WTC11 (cell line): ENCODE results near the gene DOP1A. TPM values are rescaled to one million over a fixed set of nuclear protein-coding genes. Genes with fewer than 3 reads are reported as not detected.

Experiments used
- ATAC-seq: fragments of 200-7000 bp; cut with Tn5 transposase; 2 replicates; pipeline ENCODE4 v1.10.0; 2021; ENCODE audit warnings: mild to moderate bottlenecking, moderate library complexity
- CTCF ChIA-PET: fragments of 300-600 bp; sonication (Branson Sonifier 250); formaldehyde crosslinking; loops from one replicate; lab custom pipeline; 2021; ENCODE audit warnings: antibody characterized with exemption; lab: Charles Lee
- POLR2A ChIA-PET: fragments of 350-600 bp; sonication (Branson Sonifier 250); formaldehyde crosslinking; loops from one replicate; lab custom pipeline; 2021; ENCODE audit warnings: antibody characterized with exemption; lab: Charles Lee
- DNase-seq: peaks from one replicate; pipeline ENCODE4 v3.0.0; 2021; ENCODE audit warnings: low spot score
- H3K27ac Mint-ChIP-seq: 2 replicates; pipeline ENCODE4 v1.8.0; 2021; ENCODE audit warnings: mixed read lengths
- H3K27me3 Mint-ChIP-seq: 2 replicates; pipeline ENCODE4 v1.8.0; 2021; ENCODE audit warnings: low read depth, mild to moderate bottlenecking, moderate library complexity, mixed read lengths
- H3K36me3 Mint-ChIP-seq: 2 replicates; pipeline ENCODE4 v1.8.0; 2021; ENCODE audit warnings: mixed read lengths
- H3K4me1 Mint-ChIP-seq: 2 replicates; pipeline ENCODE4 v1.8.0; 2022; ENCODE audit warnings: mixed read lengths
- H3K4me3 Mint-ChIP-seq: 2 replicates; pipeline ENCODE4 v1.8.0; 2021; ENCODE audit warnings: mild to moderate bottlenecking, moderate library complexity, mixed read lengths
- H3K9me3 Mint-ChIP-seq: 2 replicates; pipeline ENCODE4 v1.8.0; 2021; ENCODE audit warnings: mixed read lengths
- AR ChIP-seq: fragments of 250-450 bp; sonication (Bioruptor Pico); IDR thresholded peaks from 2 replicates; pipeline ENCODE4 v1.9.0; 2021; ENCODE audit warnings: mild to moderate bottlenecking
- ATF1 ChIP-seq: sonication (generic); formaldehyde crosslinking; IDR thresholded peaks from 2 replicates; pipeline ENCODE4 v1.8.1; 2023; ENCODE audit warnings: mild to moderate bottlenecking, moderate library complexity, missing genetic modification reagents
- CREB1 ChIP-seq: sonication (generic); formaldehyde crosslinking; IDR thresholded peaks from 2 replicates; pipeline ENCODE4 v1.8.0; 2023; ENCODE audit warnings: mild to moderate bottlenecking, missing genetic modification reagents
- ELF4 ChIP-seq: sonication (generic); formaldehyde crosslinking; IDR thresholded peaks from 2 replicates; pipeline ENCODE4 v1.8.1; 2022; ENCODE audit warnings: low read depth, mild to moderate bottlenecking, moderate library complexity, missing genetic modification reagents
- EMX1 ChIP-seq: fragments of 250-450 bp; sonication (Bioruptor Pico); IDR thresholded peaks from 2 replicates; pipeline ENCODE4 v1.8.0; 2021; ENCODE audit warnings: mild to moderate bottlenecking
- FOXK1 ChIP-seq: sonication (generic); formaldehyde crosslinking; IDR thresholded peaks from 2 replicates; pipeline ENCODE4 v1.8.0; 2022; ENCODE audit warnings: mild to moderate bottlenecking, moderate library complexity, missing genetic modification reagents
- GABPB1 ChIP-seq: sonication (generic); formaldehyde crosslinking; IDR thresholded peaks from 2 replicates; pipeline ENCODE4 v1.8.1; 2023; ENCODE audit warnings: mild to moderate bottlenecking, missing genetic modification reagents
- GRHL2 ChIP-seq: fragments of 250-450 bp; sonication (Bioruptor Pico); IDR thresholded peaks from 2 replicates; pipeline ENCODE4 v1.8.0; 2022; ENCODE audit warnings: mild to moderate bottlenecking, moderate library complexity; ENCODE audit not compliant: insufficient replicate concordance, severe bottlenecking
- HMGA2 ChIP-seq: fragments of 250-450 bp; sonication (Bioruptor Pico); IDR thresholded peaks from 2 replicates; pipeline ENCODE4 v1.4.0; 2021; ENCODE audit warnings: mild to moderate bottlenecking, moderate library complexity
- HMGXB4 ChIP-seq: sonication (generic); formaldehyde crosslinking; IDR thresholded peaks from 2 replicates; pipeline ENCODE4 v1.8.1; 2023; ENCODE audit warnings: mild to moderate bottlenecking, moderate library complexity, missing genetic modification reagents
- IRF1 ChIP-seq: sonication (generic); formaldehyde crosslinking; IDR thresholded peaks from 2 replicates; pipeline ENCODE4 v1.8.0; 2023; ENCODE audit warnings: missing genetic modification reagents
- IRF2 ChIP-seq: sonication (generic); formaldehyde crosslinking; IDR thresholded peaks from 2 replicates; pipeline ENCODE4 v1.8.0; 2022; ENCODE audit warnings: low read depth, missing genetic modification reagents, borderline replicate concordance
- NFYB ChIP-seq: sonication (generic); formaldehyde crosslinking; conservative IDR thresholded peaks from 2 replicates; pipeline ENCODE4 v1.8.0; 2022; ENCODE audit warnings: low read depth, missing genetic modification reagents
- NR2C2 ChIP-seq: sonication (generic); formaldehyde crosslinking; IDR thresholded peaks from 2 replicates; pipeline ENCODE4 v1.8.0; 2022; ENCODE audit warnings: mild to moderate bottlenecking, missing genetic modification reagents
- PRRX2 ChIP-seq: fragments of 250-450 bp; sonication (Bioruptor Pico); IDR thresholded peaks from 2 replicates; pipeline ENCODE4 v1.8.0; 2021; ENCODE audit warnings: mild to moderate bottlenecking
- SMAD4 ChIP-seq: sonication (generic); formaldehyde crosslinking; IDR thresholded peaks from 2 replicates; pipeline ENCODE4 v1.8.0; 2022; ENCODE audit warnings: mild to moderate bottlenecking, missing genetic modification reagents
- SP1 ChIP-seq: sonication (generic); formaldehyde crosslinking; conservative IDR thresholded peaks from 2 replicates; pipeline ENCODE4 v1.8.1; 2022; ENCODE audit warnings: missing genetic modification reagents
- TEAD1 ChIP-seq: sonication (generic); formaldehyde crosslinking; IDR thresholded peaks from 2 replicates; pipeline ENCODE4 v1.8.0; 2022; ENCODE audit warnings: mild to moderate bottlenecking, missing genetic modification reagents
- TEAD4 ChIP-seq: sonication (generic); formaldehyde crosslinking; IDR thresholded peaks from 2 replicates; pipeline ENCODE4 v1.8.0; 2022; ENCODE audit warnings: mild to moderate bottlenecking, missing genetic modification reagents
- ZNF138 ChIP-seq: sonication (generic); formaldehyde crosslinking; conservative IDR thresholded peaks from 2 replicates; pipeline ENCODE4 v1.8.1; 2022; ENCODE audit warnings: mild to moderate bottlenecking, moderate library complexity, missing genetic modification reagents
- ZNF219 ChIP-seq: sonication (generic); formaldehyde crosslinking; IDR thresholded peaks from 2 replicates; pipeline ENCODE4 v1.8.0; 2023; ENCODE audit warnings: missing genetic modification reagents, mild to moderate bottlenecking, borderline replicate concordance
- ZNF396 ChIP-seq: fragments of 250-450 bp; sonication (Bioruptor Pico); IDR thresholded peaks from 2 replicates; pipeline ENCODE4 v1.8.0; 2021; ENCODE audit warnings: mild to moderate bottlenecking, moderate library complexity, borderline replicate concordance
- total RNA-seq: library from RNA; stranded (reverse); gene quantifications from 3 replicates; pipeline ENCODE4 v1.2.3, GENCODE V29; 2021
- TF ChIP-seq, protein P1 (sequence below): sonication (generic); formaldehyde crosslinking; conservative IDR thresholded peaks from 2 replicates; pipeline ENCODE4 v1.8.1; 2022; ENCODE audit warnings: mild to moderate bottlenecking, missing genetic modification reagents
- TF ChIP-seq, protein P2 (sequence below): sonication (generic); formaldehyde crosslinking; IDR thresholded peaks from 2 replicates; pipeline ENCODE4 v1.8.1; 2022; ENCODE audit warnings: mild to moderate bottlenecking, missing genetic modification reagents, moderate library complexity, borderline replicate concordance
- TF ChIP-seq, protein P3 (sequence below): sonication (generic); formaldehyde crosslinking; IDR thresholded peaks from 2 replicates; pipeline ENCODE4 v1.8.1; 2022; ENCODE audit warnings: low read depth, mild to moderate bottlenecking, moderate library complexity, missing genetic modification reagents, borderline replicate concordance

DOP1A gene
- total RNA-seq, 1 experiment from 2014 or later = 16.9 TPM

DNA sequence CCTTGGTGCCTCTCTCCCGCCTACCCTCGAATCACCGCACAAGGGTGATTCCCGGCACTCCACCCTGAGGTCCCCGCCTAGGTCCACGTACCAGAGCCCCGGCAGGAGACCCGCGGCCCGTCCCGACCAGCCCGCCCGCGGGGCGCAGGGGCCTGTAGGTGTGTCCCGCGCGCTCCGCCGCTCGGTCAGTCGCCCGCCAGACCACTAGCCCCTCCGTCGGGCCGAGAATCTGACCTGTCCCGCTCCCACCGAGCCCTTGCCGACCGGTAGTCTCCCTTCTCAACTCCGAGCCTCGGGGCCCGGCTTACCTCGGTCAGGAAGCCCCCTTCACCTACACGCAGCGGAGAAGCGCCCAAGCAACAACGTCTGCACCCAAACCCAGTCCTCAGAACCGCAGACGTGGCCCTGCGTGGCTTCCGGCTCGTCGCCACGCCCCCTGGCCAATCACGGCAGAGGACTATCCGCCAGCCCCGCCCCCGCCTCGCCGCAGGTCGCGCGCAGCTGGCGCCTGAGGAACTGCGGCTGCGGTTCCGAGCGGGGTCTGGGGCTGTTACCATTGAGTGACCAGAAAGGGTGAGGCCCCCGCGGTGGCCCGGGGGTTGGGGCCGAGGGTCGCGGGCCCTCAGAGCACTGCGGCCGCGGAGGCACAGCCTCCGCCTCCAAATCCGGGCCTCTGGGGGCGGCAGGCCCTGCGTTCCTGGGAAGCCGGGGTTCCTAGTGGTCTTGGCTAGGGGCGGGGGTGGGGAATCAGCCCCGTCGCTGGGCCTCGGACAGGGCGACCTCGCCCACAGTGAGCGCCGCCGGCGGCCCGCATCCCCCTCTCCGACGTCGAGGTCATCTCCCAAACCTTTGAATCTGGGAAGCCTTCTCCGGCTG is 125.6 kb downstream of the DOP1A start, which contains the start of the genes PGM3 and RWDD2A (continued):
- TF ChIP-seq AR (CRISPR knock-in tag) (no peak), FOXK1 (CRISPR knock-in tag) (0 out of 2 replicates have a peak, but pooled peaks have one; percentile 52), TEAD1 (CRISPR knock-in tag) (peak; percentile 69), GRHL2 (CRISPR knock-in tag) (no peak), IRF1 (CRISPR knock-in tag) (no peak), ZNF138 (no peak), CREB1 (CRISPR knock-in tag) (no peak), HMGA2 (no peak), NFYB (CRISPR knock-in tag) (peak; percentile 45; the same call in 1 of the 2 replicates), GABPB1 (no peak), NR2C2 (no peak), ATF1 (peak; percentile 26; the same call in 1 of the 2 replicates), EMX1 (no peak), ZNF396 (no peak)
- TF ChIP-seq, protein P1, sequence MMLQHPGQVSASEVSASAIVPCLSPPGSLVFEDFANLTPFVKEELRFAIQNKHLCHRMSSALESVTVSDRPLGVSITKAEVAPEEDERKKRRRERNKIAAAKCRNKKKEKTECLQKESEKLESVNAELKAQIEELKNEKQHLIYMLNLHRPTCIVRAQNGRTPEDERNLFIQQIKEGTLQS = no peak
- TF ChIP-seq, protein P2, sequence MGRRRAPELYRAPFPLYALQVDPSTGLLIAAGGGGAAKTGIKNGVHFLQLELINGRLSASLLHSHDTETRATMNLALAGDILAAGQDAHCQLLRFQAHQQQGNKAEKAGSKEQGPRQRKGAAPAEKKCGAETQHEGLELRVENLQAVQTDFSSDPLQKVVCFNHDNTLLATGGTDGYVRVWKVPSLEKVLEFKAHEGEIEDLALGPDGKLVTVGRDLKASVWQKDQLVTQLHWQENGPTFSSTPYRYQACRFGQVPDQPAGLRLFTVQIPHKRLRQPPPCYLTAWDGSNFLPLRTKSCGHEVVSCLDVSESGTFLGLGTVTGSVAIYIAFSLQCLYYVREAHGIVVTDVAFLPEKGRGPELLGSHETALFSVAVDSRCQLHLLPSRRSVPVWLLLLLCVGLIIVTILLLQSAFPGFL = no peak
- TF ChIP-seq, protein P3, sequence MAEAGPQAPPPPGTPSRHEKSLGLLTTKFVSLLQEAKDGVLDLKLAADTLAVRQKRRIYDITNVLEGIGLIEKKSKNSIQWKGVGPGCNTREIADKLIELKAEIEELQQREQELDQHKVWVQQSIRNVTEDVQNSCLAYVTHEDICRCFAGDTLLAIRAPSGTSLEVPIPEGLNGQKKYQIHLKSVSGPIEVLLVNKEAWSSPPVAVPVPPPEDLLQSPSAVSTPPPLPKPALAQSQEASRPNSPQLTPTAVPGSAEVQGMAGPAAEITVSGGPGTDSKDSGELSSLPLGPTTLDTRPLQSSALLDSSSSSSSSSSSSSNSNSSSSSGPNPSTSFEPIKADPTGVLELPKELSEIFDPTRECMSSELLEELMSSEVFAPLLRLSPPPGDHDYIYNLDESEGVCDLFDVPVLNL (CRISPR knock-in tag) = no peak

DNA sequence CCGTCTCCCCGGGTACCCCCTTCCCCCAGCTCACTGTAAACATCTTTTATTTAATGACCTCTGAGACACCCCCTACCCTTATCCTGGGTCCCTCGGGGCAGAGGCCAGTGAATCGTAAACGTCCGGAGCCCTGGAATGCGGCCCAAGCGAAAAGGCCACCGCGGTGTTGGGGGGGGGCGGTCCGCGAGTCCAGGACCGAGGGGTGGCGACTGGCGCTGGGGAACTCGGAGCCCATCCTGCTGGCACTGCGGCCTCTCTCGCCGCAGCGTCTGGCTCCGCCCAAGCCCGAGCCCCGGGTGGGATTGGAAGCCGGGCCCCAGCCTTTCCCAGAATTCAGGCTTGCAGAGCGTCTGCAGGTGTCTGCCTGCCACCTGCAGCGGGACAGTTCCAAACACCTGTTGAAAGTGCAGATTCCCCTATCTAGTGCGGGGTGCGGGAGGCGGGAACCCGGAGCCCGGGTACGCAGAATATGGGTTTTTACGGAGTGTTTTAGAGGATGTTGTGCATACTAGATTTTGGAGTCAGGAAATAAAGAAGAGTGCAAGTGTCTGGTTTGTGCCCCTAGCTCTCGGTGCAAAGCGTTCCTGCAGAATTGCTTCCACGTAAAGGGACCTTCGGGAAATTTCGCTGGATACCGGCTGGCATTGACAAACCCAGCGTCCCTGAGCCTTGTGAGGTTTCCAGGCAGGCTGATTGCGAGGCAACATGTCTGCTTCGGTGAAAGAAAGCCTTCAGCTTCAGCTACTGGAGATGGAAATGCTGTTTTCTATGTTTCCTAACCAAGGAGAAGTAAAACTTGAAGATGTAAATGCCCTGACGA is 126.5 kb downstream of the DOP1A start:
- peaks cover 43% of the 10 kb centered on the region for H3K36me3 Mint-ChIP-seq
- ATAC-seq (peak; percentile 83), DNase-seq (peak; percentile 87)
- H3K4me1 Mint-ChIP-seq = peaks cover 24% of the 10 kb centered on the region
- H3K27ac Mint-ChIP-seq = peak overlapping the region; percentile 67
- peak overlapping the region; percentile 94 for H3K4me3 Mint-ChIP-seq
- H3K9me3 Mint-ChIP-seq = no peaks in the 10 kb centered on the region
- ChIA-PET CTCF (interaction anchor here (0.6 to 2.1 kb wide), 6 partner anchors 21 to 342 kb away, joined by 4 to 9 read pairs (median 6); partner anchors contain the start of genes DOP1A, PRSS35 and UBE3D), POLR2A (interaction anchor here (0.6 kb wide), 1 partner anchor 319 kb away, joined by 3 read pairs; the partner anchor contains the start of gene PRSS35)
- H3K27me3 Mint-ChIP-seq = no peaks in the 10 kb centered on the region
- TF ChIP-seq TEAD4 (CRISPR knock-in tag) (peak; percentile 25; the same call in 1 of the 2 replicates), HMGXB4 (CRISPR knock-in tag) (0 out of 2 replicates have a peak, but pooled peaks have one; percentile 48), ELF4 (CRISPR knock-in tag) (no peak), ZNF219 (CRISPR knock-in tag) (peak; percentile 29; the same call in 1 of the 2 replicates), SMAD4 (0 out of 2 replicates have a peak, but pooled peaks have one; percentile 57), IRF2 (CRISPR knock-in tag) (no peak), GABPB1 (peak; percentile 21; the same call in 1 of the 2 replicates), TEAD1 (CRISPR knock-in tag) (peak; percentile 66; the same call in 1 of the 2 replicates), SP1 (peak; percentile 27; the same call in 1 of the 2 replicates), PRRX2 (CRISPR knock-in tag) (no peak)
